GM12878 (cell line): ENCODE results near the gene GNAO1. TPM values are rescaled to one million over a fixed set of nuclear protein-coding genes. Genes with fewer than 3 reads are reported as not detected.

ENCODE experiments used
- ATAC-seq: fragments of 200-7000 bp; cut with Tn5 transposase; 3 replicates; pipeline ENCODE4 v1.9.1; 2020; ENCODE audit warnings: mild to moderate bottlenecking, moderate library complexity
- BruUV-seq: library from RNA; stranded (reverse); fragments of 400-500 nt; replicated peaks from 2 replicates; lab custom pipeline; 2021; lab: Mats Ljungman, UMichigan
- CTCF ChIA-PET: fragments of 300-600 bp; sonication (Branson Sonifier 250); formaldehyde crosslinking; extraction: SDS; loops from one replicate; lab custom pipeline; 2021; ENCODE audit warnings: inconsistent platforms; lab: Yijun Ruan, JAX
- POLR2A ChIA-PET: fragments of 350-600 bp; formaldehyde crosslinking; extraction: SDS; loops from one replicate; lab custom pipeline; 2021; ENCODE audit warnings: inconsistent platforms; lab: Charles Lee
- RAD21 ChIA-PET: fragments of 300-600 bp; sonication (Branson Sonifier 250); formaldehyde crosslinking; loops from one replicate; lab custom pipeline; 2023; ENCODE audit warnings: antibody characterized with exemption; ENCODE audit not compliant: unreplicated experiment; lab: Charles Lee
- SMC1A ChIA-PET: fragments of 300-600 bp; sonication (Branson Sonifier 250); formaldehyde crosslinking; loops from one replicate; lab custom pipeline; 2023; ENCODE audit not compliant: unreplicated experiment, uncharacterized antibody; lab: Charles Lee
- DNase-seq: peaks from one replicate; pipeline ENCODE4 v3.0.0-alpha.2; 2011; ENCODE audit warnings: low read depth, low spot score
- FAIRE-seq: peaks from 3 replicates; lab custom pipeline; 2011; peaks lifted over from hg19 to GRCh38; lab: Jason Lieb, UNC
- H2AFZ ChIP-seq: 2 replicates; pipeline ENCODE4 v1.6.0; 2011; ENCODE audit warnings: low read depth, low read length, control low read depth; ENCODE audit not compliant: control insufficient read depth
- H3K27ac ChIP-seq: 2 replicates; pipeline ENCODE4 v1.5.1; 2011; ENCODE audit warnings: control low read depth; ENCODE audit not compliant: control insufficient read depth, insufficient read depth
- H3K27me3 ChIP-seq, 2 experiments: replicated peaks in 1 of 2; 2 replicates each; pipeline versions ENCODE4 v1.6.0 to v1.6.1; 2011; ENCODE audit warnings: low read length in 1 of 2; ENCODE audit not compliant: control insufficient read depth in 2 of 2, insufficient read depth in 2 of 2
- H3K36me3 ChIP-seq, 2 experiments: 2 replicates each; pipeline ENCODE4 v1.5.1; 2011; ENCODE audit warnings: low read length in 1 of 2; ENCODE audit not compliant: control insufficient read depth in 2 of 2, insufficient read depth in 2 of 2
- H3K4me1 ChIP-seq: 2 replicates; pipeline ENCODE4 v1.6.1; 2011; ENCODE audit warnings: mild to moderate bottlenecking, low read length, moderate library complexity, mixed read lengths; ENCODE audit not compliant: control insufficient read depth, insufficient read depth
- H3K4me2 ChIP-seq: 2 replicates; pipeline ENCODE4 v1.6.0; 2011; ENCODE audit warnings: control low read depth; ENCODE audit not compliant: control insufficient read depth, insufficient read depth
- H3K4me3 ChIP-seq: fragments of 200-600 bp; sonication (generic); 2 replicates; pipeline ENCODE4 v1.5.1; 2016
- H3K79me2 ChIP-seq: 2 replicates; pipeline ENCODE4 v1.6.0; 2011; ENCODE audit warnings: low read length; ENCODE audit not compliant: control insufficient read depth, insufficient read depth
- H3K9ac ChIP-seq: 2 replicates; pipeline ENCODE4 v1.8.0; 2011; ENCODE audit warnings: low read length, control low read depth, mixed read lengths; ENCODE audit not compliant: control insufficient read depth, insufficient read depth
- H3K9me3 ChIP-seq: replicated peaks from 3 replicates; pipeline ENCODE4 v1.5.1; 2011; ENCODE audit warnings: mild to moderate bottlenecking, low read length; ENCODE audit not compliant: control insufficient read depth, insufficient read depth
- H4K20me1 ChIP-seq: 2 replicates; pipeline ENCODE4 v1.6.0; 2011; ENCODE audit not compliant: control insufficient read depth, insufficient read depth
- RCOR1 ChIP-seq: conservative IDR thresholded peaks from 2 replicates; pipeline ENCODE4 v1.6.1; 2012; ENCODE audit warnings: low read depth, low read length, improper control_type of control experiment
- ZBTB40 ChIP-seq: fragments of 450-650 bp; IDR thresholded peaks from 2 replicates; pipeline ENCODE4 v1.6.1; 2016; ENCODE audit warnings: mild to moderate bottlenecking, moderate library complexity, borderline replicate concordance
- WGBS: methylation state at CpG from one replicate; pipeline ENCODE4 v1.1.6; 2016; ENCODE audit warnings: low lambda C conversion rate; ENCODE audit not compliant: insufficient replicate concordance, insufficient coverage; ENCODE audit errors: missing lambda C conversion rate; 5-methylcytosine and 5-hydroxymethylcytosine counted together
- in situ Hi-C: fragments of 300-500 bp; cut with MboI; formaldehyde crosslinking; loops from 9 replicates; pipeline ENCODE4 v1.14.3; 2018; ENCODE audit warnings: mixed read lengths
- intact Hi-C: fragments of 100-400 bp; cut with micrococcal nuclease; formaldehyde crosslinking; loops from one replicate; pipeline ENCODE4 v1.14.2; 2022; ENCODE audit not compliant: unreplicated experiment
- polyA plus RNA-seq, 11 experiments: library from polyadenylated mRNA; depleted of rRNA in 4 of 11; unstranded in 6 of 11; stranded (reverse) in 5 of 11; fragments of >200 nt; fragmentation: Nextera tagmentation in 4 of 11; fragmentation: Illumina TruSeq in 1 of 11; extraction: Ambion mirVana in 4 of 11; extraction: Trizol in 1 of 11; gene quantifications; 1 replicate in 1 of 11; 2 replicates in 10 of 11; pipeline versions ENCODE4 v1.2.1 to v1.2.3, GENCODE V29; 2011 to 2016; ENCODE audit warnings: inconsistent platforms in 2 of 11, missing spikeins in 2 of 11, low read depth in 1 of 11
- total RNA-seq, 4 experiments: library from RNA; depleted of rRNA in 3 of 4; stranded (reverse); fragments of >200 nt in 3 of 4; fragmentation: Illumina TruSeq in 1 of 4; extraction: Trizol in 1 of 4; gene quantifications; 2 replicates each; pipeline versions ENCODE4 v1.2.1 to v1.2.3, GENCODE V29; 2013 to 2021

GNAO1 gene
- total and polyA plus RNA-seq, 10 of the 15 experiments (the other 5 are each of a cell fraction or from before 2014, with no cell fraction given), result 0.05 to 0.28 (median 0.14) TPM; not detected in 6

- no peak overlapping the region for H3K4me3 ChIP-seq
- intact Hi-C loops (no loop called here), in situ Hi-C loops (no loop called here)
- no peaks in the 10 kb centered on the region for H4K20me1 ChIP-seq
- RAD21 ChIA-PET, result no interaction called here
- peaks cover 24 to 26% of the 10 kb centered on the region in 2 experiments for H3K36me3 ChIP-seq
- H3K9ac ChIP-seq, result no peak overlapping the region
- H3K27ac ChIP-seq, result no peak overlapping the region
- H3K79me2 ChIP-seq, result no peaks in the 10 kb centered on the region
- CTCF ChIA-PET, result interaction anchor here (1.2 to 7.1 kb wide), 2 partner anchors 9 to 12 kb away, joined by 3 to 32 read pairs; no protein-coding TSS in a partner anchor
- no peak overlapping the region for H2AFZ ChIP-seq
- ATAC-seq (no peak), FAIRE-seq (no peak), DNase-seq (no peak)
- no peak overlapping the region for H3K4me2 ChIP-seq
- no peaks in the 10 kb centered on the region for H3K9me3 ChIP-seq
- H3K4me1 ChIP-seq, result no peaks in the 10 kb centered on the region
- 98% methylated on average over 2 of the region's 2 CpGs for WGBS
- H3K27me3 ChIP-seq, result no peaks in the 10 kb centered on the region
- TF ChIP-seq RCOR1, result no peak
- peak; percentile 45; the same call in 1 of the 2 replicates for TF ChIP-seq ZBTB40
- SMC1A ChIA-PET, result no interaction called here
- no TSS peak for BruUV-seq
- POLR2A ChIA-PET, result no interaction called here
Measured at GRCh38 chr16:56368545-56368944, 177.3 kb downstream of the GNAO1 start.
